AG08395 (cell line): ENCODE measurements around the gene RFX8.
"Not testable (repeated sequence)": the region's sequence is repeated elsewhere in the genome, so short reads cannot be mapped to it uniquely, and the experiment has no call there.

ENCODE experiments used
- DNase-seq: peaks from one replicate; pipeline ENCODE4 v3.0.0; 2012; ENCODE audit warnings: mixed read lengths, low spot score

Gene RFX8

GRCh38 chr2:101440127-101440738 is 34.7 kb downstream of the RFX8 start:
- DNase-seq: no peak

- no peak for DNase-seq
Observed at GRCh38 chr2:101439716-101440115, 35.2 kb downstream of the RFX8 start.

GRCh38 chr2:101438555-101438954 is 36.4 kb downstream of the RFX8 start:
- not testable (repeated sequence) for DNase-seq

DNA sequence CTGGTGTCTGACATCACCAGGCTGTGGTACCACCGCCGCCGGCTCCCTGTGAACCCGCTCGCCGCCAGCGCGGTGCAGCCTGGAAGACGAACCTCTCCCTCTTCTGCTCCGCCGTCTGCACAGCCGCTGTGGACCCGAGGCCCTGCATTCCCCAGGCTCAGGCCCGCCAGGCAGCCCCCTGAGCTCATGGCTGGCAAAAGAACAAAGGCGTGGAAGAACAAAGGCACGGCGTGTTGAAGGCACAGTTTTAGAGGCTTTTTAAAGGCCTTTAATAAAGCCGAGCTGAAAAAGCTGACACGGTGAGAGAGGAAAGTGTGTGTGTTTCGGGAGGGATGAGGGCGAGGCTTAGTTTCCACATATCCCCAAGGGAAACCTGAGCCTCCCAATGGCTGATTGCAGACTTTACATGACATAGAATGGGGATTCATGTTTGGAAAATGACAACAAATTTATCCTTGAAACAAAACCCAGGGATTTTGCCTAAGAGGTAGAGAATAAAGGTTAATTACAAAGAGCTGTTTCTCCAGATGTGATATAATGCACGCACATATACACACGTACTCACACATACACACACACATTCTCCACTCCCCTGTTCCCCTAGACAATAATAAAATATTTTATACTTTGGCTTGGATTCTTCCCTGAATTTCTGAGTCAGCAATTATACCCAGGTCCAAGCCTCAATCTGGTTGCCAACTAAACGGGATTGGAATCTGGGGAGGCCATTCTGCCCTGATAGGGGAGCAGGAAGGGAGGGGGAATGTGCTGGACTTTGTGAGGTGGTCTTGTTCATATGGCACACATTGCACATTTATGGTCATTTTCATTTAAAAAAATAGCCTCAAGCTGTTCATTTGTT is 39.7 kb downstream of the RFX8 start:
- peak; percentile 46 for DNase-seq

GRCh38 chr2:101433465-101433864 is 41.4 kb downstream of the RFX8 start:
- DNase-seq: no peak

DNA sequence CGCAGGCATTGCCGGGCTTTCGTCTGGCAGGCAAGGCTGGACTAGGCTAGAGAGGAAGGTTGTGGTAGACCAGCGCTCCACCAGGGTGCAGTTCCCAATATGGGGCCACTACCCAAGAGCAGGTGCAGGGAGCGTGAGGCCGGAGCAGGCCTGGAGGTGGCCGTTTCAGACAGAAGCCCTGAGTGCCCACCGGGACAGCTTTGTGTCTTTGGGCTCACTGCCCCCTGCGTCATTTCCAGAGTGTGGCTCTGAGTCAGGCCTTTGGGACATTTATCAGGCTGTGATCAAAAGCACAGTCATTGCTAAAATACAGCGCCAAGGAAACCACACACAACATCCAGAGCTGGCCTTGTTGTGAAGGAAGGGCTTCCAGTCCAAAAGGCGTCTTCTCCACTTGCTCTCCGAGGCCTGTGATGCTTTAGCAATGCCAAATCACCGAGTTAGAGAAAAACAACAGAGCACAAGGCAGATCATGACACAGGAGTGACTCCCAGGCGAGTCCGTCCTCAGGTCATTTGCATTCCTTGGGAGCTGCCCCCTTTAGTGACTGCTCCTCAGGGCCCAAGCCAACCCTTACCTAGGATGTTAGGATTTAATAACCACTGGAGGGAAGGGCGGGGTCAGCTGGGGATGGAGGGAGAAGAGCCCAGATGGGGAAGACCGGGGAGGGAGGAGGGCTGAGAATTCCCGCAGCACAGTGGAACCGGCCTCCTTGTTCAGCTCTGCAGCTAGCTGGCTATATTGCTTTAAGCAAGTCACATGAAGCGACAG is 42.3 kb downstream of the RFX8 start:
- DNase-seq: peak; percentile 41

- peak; percentile 36 for DNase-seq
Observed at GRCh38 chr2:101431486-101431885, 43.4 kb downstream of the RFX8 start.

GRCh38 chr2:101430156-101430555 is 44.8 kb downstream of the RFX8 start:
- peak; percentile 19 for DNase-seq

GRCh38 chr2:101429453-101429852 is 45.5 kb downstream of the RFX8 start:
- no peak for DNase-seq

DNA sequence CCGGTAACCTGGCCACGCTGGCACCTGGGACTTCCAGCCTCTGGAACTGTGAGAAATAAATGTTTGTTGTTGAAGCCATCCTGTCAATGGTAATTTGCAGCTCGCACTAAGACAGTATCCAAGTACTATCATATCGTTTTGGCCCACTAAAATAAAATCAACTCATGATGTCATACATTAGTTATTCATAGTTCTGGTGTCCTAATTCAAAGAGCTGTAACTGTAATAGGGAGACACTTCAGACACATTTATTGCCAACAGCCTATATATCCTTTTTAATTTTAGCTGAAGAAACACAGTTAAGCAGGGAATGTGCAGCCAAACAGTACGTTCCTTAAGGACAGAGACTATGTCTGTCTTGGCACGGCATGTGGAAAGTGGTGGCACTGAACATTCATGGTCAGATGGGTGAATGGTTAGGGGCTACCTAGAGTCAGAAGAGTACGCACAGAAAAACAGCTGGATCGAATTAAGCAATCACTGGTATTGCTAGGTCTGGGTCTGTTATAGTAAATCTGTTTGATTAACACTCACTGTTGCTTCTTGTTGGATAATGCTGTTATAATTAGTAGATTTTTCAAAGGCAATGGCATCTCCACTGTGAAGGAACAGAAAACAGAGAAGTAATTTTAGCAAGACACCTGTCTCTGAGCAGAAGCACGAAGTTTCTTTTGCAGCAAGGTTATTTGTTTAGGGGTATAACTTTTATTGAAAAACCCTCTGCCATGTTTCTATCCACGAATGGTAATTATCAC is 46.3 kb downstream of the RFX8 start:
- DNase-seq: no peak

- DNase-seq: no peak
Observed at GRCh38 chr2:101427743-101428142, 47.2 kb downstream of the RFX8 start.

GRCh38 chr2:101427240-101427639 is 47.7 kb downstream of the RFX8 start:
- no peak for DNase-seq

GRCh38 chr2:101426822-101427221 is 48.1 kb downstream of the RFX8 start:
- no peak for DNase-seq

- DNase-seq: peak; percentile 19
Observed at GRCh38 chr2:101420623-101421022, 54.3 kb downstream of the RFX8 start.

- peak; percentile 64 for DNase-seq
Observed at GRCh38 chr2:101419096-101419663, 55.7 kb downstream of the RFX8 start.

DNA sequence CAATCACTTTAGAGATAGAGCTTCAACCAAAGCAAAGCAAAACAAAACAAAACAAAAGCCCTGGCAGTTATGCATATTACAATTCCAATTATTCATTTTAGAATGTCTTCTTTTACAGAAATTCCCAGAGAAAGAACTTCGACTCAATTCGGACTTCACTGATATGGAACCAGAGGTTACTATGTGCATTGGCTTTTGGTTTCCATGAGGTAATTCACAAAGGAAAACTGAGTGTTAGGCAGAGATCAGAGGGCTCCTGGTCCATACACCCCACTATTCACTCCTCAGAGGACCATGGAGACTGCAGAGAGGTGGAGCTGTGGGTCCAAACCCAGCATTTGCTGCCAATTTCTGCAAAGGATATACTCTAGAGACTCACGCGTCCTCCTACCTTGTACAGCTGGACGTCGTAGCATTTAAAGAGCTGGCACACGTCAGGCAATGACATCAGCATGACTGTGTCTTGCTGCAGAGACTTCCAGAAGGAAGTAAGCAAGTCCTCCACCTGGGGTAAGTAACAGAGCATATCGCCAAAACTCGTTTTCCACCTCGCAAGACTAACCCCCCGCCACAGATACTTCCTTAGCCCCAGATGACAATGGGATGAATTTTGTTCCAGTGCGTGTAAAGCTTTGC is 56.3 kb downstream of the RFX8 start:
- DNase-seq: no peak

DNA sequence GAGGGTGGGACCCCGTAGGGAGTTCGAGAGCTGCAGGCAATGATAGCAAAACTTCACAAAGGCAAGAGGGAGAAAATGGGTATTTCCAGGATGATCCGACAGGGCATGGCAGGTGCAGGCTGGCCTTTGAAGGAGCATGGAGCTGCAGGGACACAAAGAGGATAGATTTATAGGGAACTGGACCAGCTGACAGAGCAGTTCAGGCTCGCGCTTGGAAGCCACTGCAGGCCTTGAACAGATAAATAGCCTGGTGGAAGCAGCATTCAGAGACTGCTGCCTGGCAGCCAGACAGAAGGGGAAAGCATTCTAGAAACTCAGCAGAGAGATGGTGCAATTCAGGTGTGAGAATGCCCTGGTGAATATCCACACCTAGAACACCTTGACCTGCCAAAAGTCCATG is 58.3 kb downstream of the RFX8 start:
- no peak for DNase-seq

- DNase-seq: no peak
Observed at GRCh38 chr2:101415884-101416283, 59.0 kb downstream of the RFX8 start.

DNA sequence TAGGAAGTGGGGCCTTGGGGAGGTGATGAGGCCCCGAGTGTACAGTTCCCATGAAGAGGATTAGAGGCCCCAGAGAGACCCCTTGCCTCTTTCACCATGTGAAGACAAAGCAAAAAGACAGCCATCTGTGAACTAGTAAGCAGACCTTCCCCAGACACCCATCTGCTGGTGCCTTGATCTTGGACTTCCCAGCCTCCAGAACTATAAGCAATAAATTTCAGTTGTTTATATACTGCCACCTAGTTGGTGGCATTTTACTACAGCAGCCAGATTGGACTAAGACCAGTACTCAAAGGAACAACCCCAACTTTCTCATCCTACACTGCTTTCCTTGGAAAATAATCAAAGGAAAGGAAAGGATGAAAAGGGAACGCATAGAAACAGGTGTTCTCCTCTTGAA is 59.7 kb downstream of the RFX8 start:
- DNase-seq: no peak

DNA sequence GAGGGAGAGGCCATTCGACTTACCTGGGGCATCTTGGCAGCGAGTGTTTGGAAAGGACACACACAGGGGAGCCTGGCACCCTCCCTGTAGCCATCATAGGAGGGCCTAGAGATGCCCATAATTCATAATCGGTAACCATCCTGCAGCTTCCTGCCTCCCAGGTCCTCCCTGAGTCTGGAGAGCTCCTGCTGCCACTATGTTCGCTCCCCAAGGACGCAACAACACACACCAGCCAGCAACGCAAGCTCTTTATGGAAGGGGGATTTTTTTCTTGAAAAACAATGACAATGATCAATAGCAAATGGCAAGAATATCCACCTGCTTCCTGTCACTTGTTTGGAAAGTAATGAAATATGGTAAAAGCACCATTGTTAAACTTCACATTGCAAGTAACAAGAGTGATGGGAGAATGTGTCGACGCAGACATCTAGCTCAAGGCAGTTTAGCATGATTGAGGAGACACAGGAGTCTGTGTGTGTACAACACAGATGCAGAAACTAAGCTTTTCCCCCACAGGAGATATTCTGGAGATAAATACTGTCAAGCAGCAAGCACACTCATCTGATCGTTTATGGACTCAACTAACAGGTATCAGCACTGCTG is 62.7 kb downstream of the RFX8 start:
- no peak for DNase-seq

DNA sequence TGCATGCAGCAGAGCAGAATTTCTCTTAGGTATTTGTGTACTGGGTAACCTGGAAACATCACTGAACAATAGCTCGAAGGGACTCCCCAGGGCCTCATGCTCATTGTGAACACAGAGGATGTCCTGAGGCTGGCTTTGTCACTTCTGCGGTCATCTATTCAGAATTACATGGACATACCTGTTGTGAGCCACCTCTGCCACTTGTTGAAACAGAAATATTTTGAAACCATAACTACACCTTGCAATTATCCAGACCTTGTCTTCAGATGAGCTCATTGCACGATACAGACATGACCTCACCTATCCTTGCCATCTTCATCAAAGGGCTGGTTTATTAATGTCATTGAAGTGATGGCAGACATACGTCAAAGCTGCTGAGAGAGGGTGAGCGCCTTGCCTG is 64.2 kb downstream of the RFX8 start:
- DNase-seq: no peak
